IPS-NIHi7 (cell line): ENCODE data around the gene PIGL.
"Not testable (repeated sequence)": the region's sequence is repeated elsewhere in the genome, so short reads cannot be mapped to it uniquely, and the experiment has no call there.

Source experiments
- DNase-seq: peaks from one replicate; pipeline ENCODE4 v3.0.0; 2012; ENCODE audit warnings: mixed read lengths; ENCODE audit errors: extremely low spot score

The PIGL gene

DNA sequence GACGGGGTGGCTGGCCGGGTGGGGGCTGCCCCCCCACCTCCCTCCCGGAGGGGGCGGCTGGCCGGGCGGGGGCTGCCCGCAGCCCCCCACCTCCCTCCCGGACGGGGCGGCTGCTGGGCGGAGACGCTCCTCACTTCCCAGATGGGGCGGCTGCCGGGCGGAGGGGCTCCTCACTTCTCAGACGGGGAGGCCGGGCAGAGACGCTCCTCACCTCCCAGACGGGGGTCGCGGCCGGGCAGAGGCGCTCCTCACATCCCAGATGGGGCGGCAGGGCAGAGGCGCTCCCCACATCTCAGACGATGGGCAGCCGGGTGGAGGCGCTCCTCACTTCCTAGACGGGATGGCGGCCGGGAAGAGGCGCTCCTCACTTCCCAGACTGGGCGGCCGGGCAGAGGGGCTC lies 95.1 kb downstream of the PIGL start:
- DNase-seq = not testable (repeated sequence)

DNA sequence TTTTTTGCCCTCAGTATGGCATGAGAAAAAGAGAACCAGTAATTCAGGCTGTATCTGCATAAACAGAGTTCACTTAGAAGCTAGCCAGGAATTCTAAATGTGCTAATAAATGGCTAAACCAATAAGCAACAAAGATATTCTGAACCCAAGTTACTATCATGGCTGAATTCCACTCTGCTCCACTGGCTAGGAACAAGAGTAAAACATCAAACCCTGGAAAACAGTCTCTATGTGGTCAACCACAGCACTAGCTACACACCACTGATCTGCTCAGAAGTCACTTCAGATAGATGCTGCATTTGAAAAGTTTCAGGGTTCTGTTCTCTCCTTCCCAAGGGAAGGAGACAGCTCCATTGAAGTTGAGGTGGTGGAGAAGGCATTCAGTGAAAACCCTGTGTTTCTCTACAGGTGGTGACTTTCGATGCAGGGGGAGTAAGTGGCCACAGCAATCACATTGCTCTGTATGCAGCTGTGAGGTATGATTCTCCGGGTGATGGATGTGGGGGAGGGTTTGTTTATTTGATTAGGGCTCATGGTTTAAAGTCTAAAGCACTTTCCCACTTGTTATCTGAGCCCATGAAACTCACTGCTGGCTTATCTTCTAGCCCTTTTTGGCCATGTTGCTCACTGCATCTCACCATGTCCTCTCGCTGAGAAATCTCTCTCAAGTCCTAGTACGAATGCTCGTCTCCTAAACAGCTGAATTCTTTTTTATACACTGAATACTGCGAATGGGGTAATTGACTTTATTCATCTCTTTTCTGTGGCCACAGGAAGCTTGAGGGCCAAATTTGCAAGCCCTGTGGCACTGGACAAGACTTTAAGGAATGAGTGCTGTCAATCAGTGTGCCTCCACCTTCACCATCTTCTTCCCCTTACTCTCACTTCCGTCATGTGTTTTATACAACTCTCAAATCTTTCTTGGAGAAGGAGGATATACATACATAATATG lies 96.4 kb downstream of the PIGL start:
- no peak for DNase-seq

DNA sequence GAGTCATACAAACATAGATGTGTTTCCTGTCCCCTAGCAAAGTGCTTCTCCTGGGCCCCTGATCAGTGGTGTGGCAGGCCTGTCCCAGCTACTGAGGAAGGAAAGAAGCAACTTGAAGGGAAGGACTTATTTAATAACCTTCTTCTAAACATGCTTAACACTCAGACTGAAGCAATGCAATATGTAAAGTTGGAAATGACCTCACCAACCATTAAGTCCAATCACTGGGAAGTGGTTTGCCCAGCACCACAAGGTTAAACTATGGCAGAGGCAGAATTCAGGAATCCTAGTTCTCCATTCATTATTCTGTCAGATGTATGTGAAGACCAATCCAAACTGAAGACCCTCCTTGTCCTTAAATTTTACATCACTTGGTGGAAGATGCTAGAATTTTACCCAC lies 97.2 kb downstream of the PIGL start:
- DNase-seq = no peak

DNA sequence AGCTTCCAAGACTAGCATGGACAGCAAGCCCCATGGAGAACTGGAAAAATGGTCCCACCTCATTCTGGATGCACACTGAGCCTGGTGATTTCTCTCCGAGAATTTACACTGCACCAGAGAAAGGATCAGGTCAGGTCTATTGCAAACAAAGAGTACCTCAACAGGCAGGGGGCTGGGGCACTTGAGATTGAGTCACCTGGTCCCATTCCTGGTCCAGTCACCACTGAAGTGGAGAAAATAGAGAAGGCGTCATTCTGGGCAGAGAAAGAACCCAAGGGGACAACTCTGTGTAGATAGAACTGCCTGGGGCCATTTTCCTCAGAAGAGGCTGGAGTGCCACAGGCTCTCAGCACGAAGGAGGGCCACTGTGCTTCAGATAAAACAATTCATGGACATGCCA lies 97.8 kb downstream of the PIGL start:
- DNase-seq = no peak

DNA sequence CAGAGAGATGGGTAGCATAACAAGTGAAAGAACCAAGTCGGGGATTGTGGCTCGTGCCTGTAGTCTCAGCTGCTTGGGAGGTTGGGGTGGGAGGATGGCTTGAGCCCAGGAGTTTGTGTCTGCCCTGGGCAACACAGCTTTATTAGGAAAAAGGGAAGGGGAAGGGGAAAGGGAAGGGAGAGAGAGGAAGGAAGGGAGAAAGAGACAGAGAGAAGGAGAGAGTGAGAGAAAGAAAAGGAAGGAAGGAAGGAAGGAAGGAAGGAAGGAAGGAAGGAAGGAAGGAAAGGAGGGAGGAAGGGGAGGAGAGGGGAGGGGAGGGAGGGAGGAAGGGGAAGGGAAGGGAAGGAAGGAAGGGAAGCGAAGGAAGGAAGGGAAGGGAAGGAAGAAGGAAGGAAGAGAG lies 103.0 kb downstream of the PIGL start:
- DNase-seq = no peak

DNA sequence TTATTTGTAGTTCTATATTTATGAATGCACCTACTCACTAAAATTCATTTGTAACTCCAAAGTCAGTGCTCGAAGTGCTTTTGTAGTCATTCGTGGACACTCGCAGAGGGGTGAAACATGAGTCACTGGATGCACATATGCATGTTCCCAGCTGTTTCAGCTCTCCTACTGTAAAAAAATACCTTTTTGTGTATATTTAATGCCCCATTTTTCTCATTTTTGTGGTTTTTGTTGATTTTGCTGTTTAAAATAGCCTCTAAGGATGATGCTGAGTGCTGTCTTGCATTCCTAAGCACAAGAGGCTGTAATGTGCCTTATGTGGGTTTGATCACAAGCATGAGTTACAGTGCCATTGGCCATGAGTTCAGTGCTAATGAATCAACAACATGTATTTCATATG lies 105.6 kb downstream of the PIGL start:
- DNase-seq = no peak

DNA sequence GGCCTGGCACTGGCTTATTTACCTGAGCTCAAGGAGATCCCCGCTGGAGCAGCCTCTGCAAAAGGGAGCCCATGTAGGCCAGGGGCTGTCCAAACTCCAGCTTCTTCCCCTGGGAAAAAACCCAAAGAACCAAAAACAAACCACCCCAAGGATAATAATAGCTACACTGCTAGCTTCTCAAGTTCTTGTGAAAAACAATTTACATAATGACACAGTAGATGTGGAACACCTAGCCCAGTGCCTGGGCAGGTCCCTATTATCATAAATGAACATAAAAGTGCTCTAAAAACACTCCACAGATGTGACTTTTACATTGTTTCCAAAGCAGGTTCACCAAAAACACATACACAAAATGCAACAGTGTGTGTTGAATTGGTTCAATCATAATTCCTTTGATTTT lies 109.0 kb downstream of the PIGL start:
- no peak for DNase-seq

DNA sequence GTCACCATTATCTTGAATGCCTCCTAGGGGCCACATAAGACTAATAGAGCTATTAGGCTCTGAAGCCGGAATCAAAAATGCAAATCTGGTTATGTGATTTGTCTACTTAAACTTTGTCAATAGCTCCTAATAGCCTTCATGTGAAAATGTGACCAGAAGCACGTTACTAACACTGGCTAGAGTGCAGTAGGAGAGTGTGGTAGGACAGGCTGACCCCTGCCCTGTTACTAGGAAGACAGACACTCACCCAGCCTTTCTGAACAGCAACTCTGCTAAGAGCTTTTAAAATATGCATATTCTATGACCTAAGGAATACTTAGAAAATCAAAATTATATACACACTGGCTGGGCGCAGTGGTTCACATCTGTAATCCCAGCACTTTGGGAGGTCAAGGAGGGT lies 110.0 kb downstream of the PIGL start:
- DNase-seq = no peak

DNA sequence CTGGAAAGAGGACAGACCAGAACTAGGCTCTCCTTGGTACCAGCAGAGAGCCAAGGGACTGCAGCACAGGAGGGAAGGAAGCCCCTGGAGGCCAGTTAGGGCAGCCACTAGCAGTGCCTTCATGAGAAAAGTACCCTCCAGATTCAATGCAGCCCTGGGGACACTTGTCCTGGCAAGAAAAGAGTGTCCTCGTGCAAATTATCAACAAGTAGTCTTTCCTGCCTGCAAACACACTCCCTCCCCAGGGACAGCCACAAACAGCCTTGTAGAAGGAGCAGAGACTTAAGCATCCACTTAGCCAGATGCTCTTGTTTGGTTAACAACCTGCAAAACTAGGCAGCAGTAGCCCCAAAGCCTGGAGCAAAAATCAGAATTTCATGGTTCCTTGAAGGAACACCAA lies 112.0 kb downstream of the PIGL start:
- DNase-seq = peak; percentile 30

DNA sequence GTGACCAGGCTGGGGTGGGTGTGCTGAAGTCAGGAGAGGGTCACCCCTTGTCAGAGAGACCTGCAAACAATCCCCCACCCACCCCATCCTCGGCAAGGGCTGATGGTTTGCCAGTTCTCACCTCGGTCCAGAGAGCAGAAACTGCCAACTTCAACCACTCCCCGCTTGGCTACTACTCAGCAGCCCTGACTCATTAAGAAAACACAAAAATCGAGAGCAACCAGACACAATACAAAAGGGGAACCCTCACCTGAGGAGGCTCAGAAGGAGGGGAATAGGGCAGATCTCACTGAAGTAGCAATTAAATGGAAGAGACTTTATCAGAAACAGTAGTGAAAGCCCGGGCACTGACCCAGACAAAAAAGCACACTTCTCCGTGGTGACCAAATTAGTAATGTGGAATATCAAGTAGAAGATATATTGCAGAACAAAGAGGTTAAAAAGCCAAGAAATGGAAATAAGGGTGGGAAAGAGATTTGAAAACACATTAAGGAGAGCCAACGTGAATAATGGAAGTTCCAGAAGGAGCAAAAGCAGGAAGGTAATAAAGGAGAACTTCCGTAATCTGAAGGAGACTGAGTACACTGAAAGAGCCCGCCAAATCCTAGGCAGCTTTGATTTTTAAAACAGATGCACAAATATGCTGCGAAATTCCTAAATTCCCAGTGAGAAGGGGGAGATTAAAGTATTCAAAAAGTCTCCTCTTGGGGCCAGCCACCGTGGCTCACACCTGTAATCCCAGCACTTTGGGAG lies 112.7 kb downstream of the PIGL start:
- DNase-seq = no peak

DNA sequence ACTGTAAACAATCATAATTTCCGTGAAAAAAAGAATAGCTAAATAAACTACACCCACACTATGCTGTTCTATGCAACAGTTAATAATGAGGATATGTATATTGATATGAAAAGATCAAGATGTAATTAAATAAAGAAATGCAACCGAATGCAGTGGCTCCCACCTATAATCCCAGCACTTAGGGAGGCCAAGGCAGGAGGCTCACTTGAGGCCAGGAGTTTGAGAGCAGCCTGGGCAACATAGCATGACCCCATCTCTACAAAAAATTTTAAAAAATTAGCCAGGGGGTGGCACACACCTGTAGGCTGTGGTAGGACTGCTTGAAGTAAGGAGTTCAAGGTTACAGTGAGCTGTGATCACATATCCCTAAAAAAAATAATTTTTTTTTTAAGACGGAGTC lies 121.4 kb downstream of the PIGL start:
- DNase-seq = no peak

DNA sequence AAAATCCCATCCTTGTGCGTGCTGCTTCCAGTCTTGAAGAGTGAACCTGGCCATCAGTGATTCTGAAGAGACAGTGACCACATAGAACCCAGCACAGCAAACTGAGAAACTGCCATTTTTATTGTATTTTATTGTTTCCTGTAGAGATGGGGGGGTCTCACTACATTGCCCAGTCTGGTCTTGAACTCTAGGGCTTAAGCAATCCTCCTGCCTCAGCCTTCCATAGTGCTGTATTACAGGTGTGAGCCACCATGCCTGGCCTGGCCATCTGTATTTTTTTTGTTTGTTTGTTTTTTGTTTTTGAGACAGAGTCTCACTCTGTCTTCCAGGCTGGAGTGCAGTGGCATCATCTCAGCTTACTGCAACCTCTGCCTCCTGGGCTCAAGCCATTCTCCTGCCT lies 122.4 kb downstream of the PIGL start:
- DNase-seq = no peak

DNA sequence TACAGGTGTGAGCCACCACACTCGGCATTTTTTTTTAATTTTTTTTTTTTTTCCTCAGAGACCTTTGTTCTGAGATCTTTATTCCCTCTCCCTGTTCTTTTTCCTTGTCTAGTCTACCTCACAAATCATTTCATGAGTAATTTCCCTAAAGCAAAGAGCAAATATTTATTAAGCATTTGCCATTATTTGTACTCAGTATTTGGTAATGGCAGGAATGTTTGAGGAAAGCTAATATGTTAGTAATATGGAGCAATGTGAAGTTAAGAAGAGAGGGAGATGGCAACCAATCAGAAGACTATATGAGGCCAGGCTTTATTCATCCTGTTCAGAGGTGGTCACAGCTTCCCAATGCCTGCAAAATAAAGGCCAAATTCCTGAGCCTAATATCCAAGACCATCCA lies 122.9 kb downstream of the PIGL start:
- no peak for DNase-seq

DNA sequence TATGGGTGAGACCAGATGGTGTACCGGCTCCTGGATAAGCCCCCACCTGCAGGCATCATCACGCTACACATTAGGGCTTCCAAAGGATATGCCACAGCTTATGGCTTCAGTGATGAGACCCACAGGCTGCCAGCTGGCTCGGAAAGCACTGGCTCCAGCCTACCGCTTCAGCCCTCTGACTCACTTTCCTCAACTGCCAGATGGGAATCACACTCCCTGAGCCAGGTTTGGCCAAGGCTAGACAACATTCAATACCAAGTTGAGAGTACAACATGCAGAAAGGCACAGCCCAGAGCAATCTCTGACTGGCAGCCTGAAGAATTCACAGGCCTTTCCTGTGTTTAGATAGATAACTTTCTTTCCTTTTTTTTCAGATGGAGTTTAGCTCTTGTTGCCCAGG lies 126.0 kb downstream of the PIGL start:
- DNase-seq = no peak

DNA sequence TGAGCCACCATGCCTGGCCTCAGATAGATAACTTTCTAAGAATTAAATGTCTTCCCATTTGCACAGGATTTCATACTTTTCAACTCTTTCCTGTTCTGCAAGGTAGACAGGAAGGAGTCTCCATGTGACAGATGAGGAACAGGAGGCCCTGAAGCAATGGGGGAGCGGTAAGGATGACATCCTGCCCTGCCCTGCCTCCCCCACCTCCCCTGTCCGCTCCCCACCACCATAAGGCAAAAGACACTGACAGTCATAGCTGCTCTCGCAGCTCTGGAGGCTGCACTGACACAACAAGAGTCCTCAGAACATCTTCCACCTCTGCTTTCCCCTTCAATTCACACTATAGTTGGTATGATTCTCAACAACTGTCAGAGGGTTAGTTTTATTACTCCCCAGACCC lies 126.6 kb downstream of the PIGL start:
- no peak for DNase-seq

DNA sequence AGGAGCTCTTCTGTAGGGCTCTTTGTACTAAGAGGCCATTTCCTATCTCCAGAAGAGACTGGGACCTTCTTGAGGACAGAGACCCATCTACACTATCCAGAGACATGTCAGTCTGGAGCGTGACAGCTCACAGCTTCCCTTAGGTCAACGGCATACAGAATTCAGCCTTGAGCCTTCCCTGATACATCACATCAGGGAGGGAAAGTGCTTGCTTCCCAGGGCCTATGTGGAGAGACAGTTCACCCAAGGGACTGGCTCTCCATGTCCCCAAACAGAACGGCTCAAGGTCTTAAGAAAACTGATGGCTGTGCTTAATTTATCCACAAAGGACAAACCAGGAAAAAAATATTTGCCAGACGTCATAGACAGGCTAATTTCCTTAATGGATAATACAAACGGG lies 128.6 kb downstream of the PIGL start:
- no peak for DNase-seq

DNA sequence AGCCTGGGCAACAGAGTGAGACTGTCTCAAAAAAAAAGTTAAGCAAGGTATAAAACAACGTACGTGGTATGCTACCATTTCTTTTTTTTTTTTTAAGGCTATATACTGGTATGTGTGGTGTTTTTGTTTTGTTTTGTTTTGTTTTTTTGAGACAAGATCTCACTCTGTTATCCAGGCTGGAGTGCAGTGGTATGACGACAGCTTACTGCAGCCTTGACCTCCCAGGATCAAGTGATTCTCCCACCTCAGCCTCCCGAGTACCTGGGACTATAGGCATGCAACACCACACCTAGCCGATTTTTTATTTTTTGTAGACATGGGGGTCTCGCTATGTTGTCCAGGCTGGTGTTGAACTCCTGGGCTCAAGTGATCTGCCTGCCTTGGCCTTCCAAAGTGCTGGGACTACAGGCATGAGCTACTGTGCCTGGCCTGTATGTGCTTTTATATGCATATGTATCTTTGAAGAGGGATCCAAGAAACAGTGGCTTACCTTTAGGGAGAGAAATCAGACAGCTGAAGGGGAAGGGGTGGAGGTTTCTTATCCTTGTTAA lies 129.8 kb downstream of the PIGL start:
- no peak for DNase-seq

DNA sequence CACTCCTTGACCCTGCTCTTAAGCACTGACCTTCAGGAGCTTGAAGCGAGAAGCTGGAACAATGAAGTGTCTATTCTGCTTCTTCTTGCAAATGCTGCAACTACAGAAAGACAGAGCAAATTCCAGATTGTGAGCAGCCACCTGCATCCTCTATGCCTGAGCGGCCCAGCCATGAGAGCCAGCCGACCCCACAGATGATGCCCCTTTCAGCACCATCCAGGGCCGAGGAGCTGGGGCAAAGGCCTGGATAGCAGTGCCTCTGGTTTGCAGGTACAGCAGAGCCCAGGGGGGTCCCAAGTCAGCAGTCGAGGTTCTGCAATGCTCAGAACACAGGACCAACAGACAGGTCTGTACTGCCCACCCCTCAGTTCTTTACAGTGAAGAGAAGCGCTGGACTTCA lies 131.6 kb downstream of the PIGL start:
- DNase-seq = no peak

DNA sequence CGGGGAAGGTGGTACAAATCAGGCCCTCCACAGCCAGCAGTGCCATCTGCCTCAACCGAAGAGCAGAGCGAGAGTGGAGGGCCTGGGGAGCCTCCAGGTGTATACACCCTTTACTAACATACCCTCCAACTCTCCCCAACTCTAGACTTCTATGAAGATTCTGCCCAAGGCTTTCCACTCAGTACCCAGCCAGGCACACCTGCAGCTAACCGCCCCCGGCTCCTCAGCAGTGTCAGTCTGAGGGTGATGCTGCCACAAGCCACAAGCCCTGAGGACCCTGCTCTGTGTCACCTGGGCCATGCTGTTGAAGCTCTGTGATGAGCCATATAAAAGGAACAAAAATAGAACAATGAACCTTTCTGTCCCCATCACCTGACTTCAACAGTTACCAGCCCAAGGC lies 132.4 kb downstream of the PIGL start:
- DNase-seq = no peak

DNA sequence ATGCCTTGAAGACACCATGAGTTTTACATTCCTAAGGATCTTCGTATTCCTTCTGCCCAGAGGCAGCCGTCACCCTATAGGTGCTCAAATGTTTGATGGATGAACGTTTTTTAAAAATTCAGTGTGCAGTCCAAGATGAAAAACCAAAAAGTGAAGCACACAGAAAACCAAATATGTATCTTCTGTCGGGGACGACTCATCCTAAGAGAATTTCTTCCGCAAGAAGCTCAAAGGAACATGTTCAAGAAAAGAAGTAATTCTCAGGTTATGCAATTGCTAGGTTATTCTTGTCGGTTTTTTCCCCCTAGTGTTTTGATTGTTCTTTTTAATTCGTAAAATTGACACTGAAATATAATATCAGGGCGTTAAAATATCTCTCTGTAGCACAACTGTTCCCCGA lies 134.8 kb downstream of the PIGL start:
- DNase-seq = no peak

DNA sequence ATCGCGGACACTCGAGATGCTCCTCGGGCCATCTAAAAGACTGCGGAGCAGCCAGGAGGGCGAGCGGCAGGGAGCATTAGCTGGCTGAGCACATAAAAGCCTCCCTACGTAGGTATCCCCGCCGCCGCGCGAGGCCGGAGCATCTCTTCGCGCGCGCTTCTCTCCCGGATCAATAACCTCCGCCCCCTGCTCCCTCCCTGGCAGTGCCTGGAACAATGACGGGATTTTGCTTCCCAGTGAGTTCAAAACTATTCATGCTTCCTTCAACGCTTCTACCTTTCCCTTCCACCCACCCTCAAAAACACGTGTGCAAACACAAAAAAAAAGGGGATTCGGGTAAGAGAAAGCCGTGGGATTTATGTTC lies 135.3 kb downstream of the PIGL start:
- DNase-seq = peak; percentile 54

DNA sequence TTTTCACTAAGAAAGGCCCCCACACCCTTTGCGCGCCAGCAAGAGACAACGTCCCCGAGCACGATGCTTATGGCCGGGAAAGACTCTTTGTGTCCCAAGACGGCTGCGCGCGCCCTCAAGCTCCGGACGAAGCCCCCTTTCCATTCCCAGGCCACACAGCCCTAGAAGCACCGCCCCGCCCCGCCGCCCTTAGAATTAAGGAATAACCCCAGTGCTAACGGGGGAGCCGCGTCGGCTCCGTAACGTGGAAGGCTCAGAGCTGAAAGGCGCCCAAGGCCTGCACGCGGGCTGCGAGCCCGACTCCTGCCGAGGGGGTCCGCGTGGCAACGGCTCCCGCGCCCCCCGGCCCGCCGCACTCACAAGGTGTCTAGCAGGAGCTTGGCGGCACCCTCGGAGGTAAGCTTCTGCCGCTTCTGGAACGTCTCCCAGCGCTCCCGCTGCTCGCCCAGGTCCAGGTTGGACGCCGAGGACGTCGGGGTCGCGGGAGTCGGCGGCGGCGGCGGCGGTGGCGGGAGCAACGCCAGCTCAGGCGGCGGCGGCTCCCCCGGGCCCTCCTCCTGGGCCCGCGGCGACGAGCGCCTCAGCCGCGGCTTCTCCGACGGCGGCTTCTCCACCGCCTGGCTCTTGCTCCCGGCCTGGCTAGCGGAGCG lies 135.8 kb downstream of the PIGL start:
- DNase-seq = peak; percentile 46
